Testis (tissue), 3 donors: ENCODE results near the gene GIPC1. TPM values are rescaled to one million over a fixed set of nuclear protein-coding genes. Genes with fewer than 3 reads are reported as not detected.

ENCODE experiments used
- DNase-seq: peaks from one replicate; pipeline ENCODE4 v3.0.0-alpha.2; 2019
- H3K27ac ChIP-seq, 2 donors: fragments of 200-600 bp; sonication (generic); one replicate each; pipeline ENCODE4 v1.5.1; 2019
- H3K27me3 ChIP-seq: fragments of 200-600 bp; sonication (generic); one replicate; pipeline ENCODE4 v1.5.1; 2019
- H3K36me3 ChIP-seq: fragments of 200-600 bp; sonication (generic); one replicate; pipeline ENCODE4 v1.5.1; 2017; ENCODE audit warnings: low read depth; ENCODE audit errors: missing control alignments
- H3K4me1 ChIP-seq: fragments of 200-600 bp; sonication (generic); one replicate; pipeline ENCODE4 v1.5.1; 2019
- H3K4me3 ChIP-seq, 2 donors: fragments of 200-600 bp; sonication (generic); one replicate each; pipeline ENCODE4 v1.5.1; 2017 to 2019
- H3K9me3 ChIP-seq: fragments of 200-600 bp; sonication (generic); one replicate; pipeline ENCODE4 v1.5.1; 2017
- POLR2A ChIP-seq: fragments of 450-650 bp; IDR thresholded peaks from one replicate; pipeline ENCODE4 v1.6.1; 2017; ENCODE audit warnings: antibody characterized with exemption, mild to moderate bottlenecking, moderate library complexity
- WGBS, 2 donors: methylation state at CpG; one replicate each; pipeline ENCODE4 v1.1.5; 2018; 5-methylcytosine and 5-hydroxymethylcytosine counted together
- intact Hi-C: fragments of 100-400 bp; cut with DNase I; formaldehyde crosslinking; loops from one replicate; pipeline ENCODE4 v1.15.1; 2023; ENCODE audit warnings: low total_unique reads
- polyA plus RNA-seq: library from polyadenylated mRNA; stranded (reverse); fragments of 350-450 nt; fragmentation: Illumina TruSeq; extraction: RNeasy Lipid Tissue Mini Kit (QIAGEN cat#74804); gene quantifications from one replicate; pipeline ENCODE4 v1.2.3, GENCODE V29; 2014; ENCODE audit warnings: low read depth, low replicate concordance; ENCODE audit not compliant: insufficient read depth
- total RNA-seq, 2 donors: library from RNA; depleted of rRNA; stranded (reverse); fragments of >200 nt; gene quantifications; one replicate each; pipeline ENCODE4 v1.2.3, GENCODE V29; 2016
- TF ChIP-seq, protein P1 (sequence below), 3 experiments: fragments of 450-650 bp in 2 of 3; fragments of 200-600 bp in 1 of 3; sonication (generic) in 1 of 3; IDR thresholded peaks; one replicate each; pipeline ENCODE4 v1.5.1; 2016 to 2019; ENCODE audit warnings: antibody characterized with exemption in 3 of 3, mild to moderate bottlenecking in 2 of 3, moderate library complexity in 1 of 3

Gene GIPC1
- total and polyA plus RNA-seq, 3 donors from 2014 or later, result 47.8 to 57.5 (median 55.0) TPM

DNA sequence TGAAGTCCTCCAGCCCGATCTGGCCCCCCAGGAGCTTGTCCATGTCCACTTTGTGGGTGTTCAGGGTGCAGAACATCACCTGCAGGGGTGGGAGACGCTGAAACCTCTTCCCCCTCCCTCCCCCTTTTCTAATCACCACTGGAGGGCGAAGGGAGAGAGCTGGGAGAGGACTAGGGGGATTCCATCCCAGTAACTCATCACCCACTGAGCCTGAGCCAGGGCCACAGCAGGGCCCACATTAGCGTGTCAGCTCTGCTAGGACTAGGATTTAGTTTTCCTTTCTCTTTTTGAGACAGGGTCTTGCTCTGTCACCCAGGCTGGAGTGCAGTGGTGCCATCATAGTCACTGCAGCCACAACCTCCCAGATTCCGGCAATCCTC lies 15.2 kb downstream of the GIPC1 start:
- no peaks in the 10 kb centered on the region for H3K27me3 ChIP-seq

GRCh38 chr19:14479975-14480699 lies 15.8 kb downstream of the GIPC1 start:
- 40 to 64% methylated on average over 1 to 41 of the region's 43 CpGs for WGBS, 2 donors
- no peak for TF ChIP-seq POLR2A
- TF ChIP-seq, protein P1, sequence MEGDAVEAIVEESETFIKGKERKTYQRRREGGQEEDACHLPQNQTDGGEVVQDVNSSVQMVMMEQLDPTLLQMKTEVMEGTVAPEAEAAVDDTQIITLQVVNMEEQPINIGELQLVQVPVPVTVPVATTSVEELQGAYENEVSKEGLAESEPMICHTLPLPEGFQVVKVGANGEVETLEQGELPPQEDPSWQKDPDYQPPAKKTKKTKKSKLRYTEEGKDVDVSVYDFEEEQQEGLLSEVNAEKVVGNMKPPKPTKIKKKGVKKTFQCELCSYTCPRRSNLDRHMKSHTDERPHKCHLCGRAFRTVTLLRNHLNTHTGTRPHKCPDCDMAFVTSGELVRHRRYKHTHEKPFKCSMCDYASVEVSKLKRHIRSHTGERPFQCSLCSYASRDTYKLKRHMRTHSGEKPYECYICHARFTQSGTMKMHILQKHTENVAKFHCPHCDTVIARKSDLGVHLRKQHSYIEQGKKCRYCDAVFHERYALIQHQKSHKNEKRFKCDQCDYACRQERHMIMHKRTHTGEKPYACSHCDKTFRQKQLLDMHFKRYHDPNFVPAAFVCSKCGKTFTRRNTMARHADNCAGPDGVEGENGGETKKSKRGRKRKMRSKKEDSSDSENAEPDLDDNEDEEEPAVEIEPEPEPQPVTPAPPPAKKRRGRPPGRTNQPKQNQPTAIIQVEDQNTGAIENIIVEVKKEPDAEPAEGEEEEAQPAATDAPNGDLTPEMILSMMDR (IDR thresholded peaks at IDR 0.05), result peak; percentile 62 to 84 (median 77)
- Histone ChIP-seq H3K36me3 (no peaks in the 10 kb centered on the region), H3K4me3 (no peak overlapping the region), H3K27me3 (no peaks in the 10 kb centered on the region), H3K4me1 (no peaks in the 10 kb centered on the region), H3K27ac (no peak overlapping the region), H3K9me3 (no peaks in the 10 kb centered on the region)
- intact Hi-C loops, result loop anchor here (10.0 kb wide), 1 partner anchor 55 kb away; no protein-coding TSS in a partner anchor
- DNase-seq, result peak; percentile 52

More for the DNA sequence above, 15.2 kb downstream of the GIPC1 start:
- Histone ChIP-seq H3K4me1 (no peaks in the 10 kb centered on the region), H3K4me3 (no peak overlapping the region), H3K27ac (no peak overlapping the region), H3K36me3 (no peaks in the 10 kb centered on the region), H3K9me3 (no peaks in the 10 kb centered on the region)
- whole genome bisulfite sequencing, 2 donors, result 77 to 88% methylated on average over 5 of the region's 5 CpGs
- intact Hi-C loops, result no loop called here
- TF ChIP-seq POLR2A, result no peak
- TF ChIP-seq, protein P1 (IDR thresholded peaks at IDR 0.05), result no peak
- no peak for DNase-seq

GRCh38 chr19:14479309-14479974 lies 16.5 kb downstream of the GIPC1 start:
- no peaks in the 10 kb centered on the region for H3K27me3 ChIP-seq
- H3K36me3 ChIP-seq, result no peaks in the 10 kb centered on the region
- no peaks in the 10 kb centered on the region for H3K9me3 ChIP-seq
- TF ChIP-seq, protein P1 (IDR thresholded peaks at IDR 0.05), result no peak
- TF ChIP-seq POLR2A, result no peak
- no peak overlapping the region for H3K27ac ChIP-seq
- H3K4me3 ChIP-seq, result no peak overlapping the region
- 67 to 79% methylated on average over 14 of the region's 14 CpGs for WGBS, 2 donors
- no peak for DNase-seq
- no peaks in the 10 kb centered on the region for H3K4me1 ChIP-seq
- intact Hi-C loops, result loop anchor here (10.0 kb wide), 1 partner anchor 55 kb away; no protein-coding TSS in a partner anchor

DNA sequence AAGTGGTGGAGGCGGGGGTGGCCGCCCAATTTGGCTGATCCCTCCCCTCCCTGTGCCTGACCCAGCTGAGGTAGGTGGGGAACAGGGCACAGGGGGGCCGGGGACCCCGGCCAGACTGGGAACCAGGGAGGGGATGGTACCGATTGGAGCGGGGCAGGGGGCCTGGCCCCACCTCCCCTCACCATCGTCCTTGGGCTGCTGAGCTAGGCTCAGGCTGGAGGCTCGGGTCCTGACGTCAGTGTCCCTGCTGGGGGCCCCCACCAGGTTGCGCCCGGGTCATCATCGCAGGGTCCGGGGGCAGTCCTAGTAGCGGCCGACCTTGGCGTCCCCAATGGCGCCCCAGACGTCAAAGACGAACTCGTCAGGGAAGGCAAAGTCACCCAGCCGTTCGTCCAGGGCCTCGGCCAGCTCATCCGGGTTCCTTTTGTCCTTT lies 17.8 kb downstream of the GIPC1 start:
- Histone ChIP-seq H3K4me3 (no peak overlapping the region), H3K4me1 (no peaks in the 10 kb centered on the region), H3K27ac (no peak overlapping the region), H3K27me3 (no peaks in the 10 kb centered on the region), H3K9me3 (no peaks in the 10 kb centered on the region), H3K36me3 (no peaks in the 10 kb centered on the region)
- DNase-seq, result no peak
- WGBS, 2 donors, result 72 to 76% methylated on average over 7 to 24 of the region's 24 CpGs
- TF ChIP-seq POLR2A, result no peak
- TF ChIP-seq, protein P1 (IDR thresholded peaks at IDR 0.05), result no peak
- intact Hi-C loops, result loop anchor here (10.0 kb wide), 1 partner anchor 53 kb away; no protein-coding TSS in a partner anchor
